NB4 (cell line): ENCODE data around the gene POT1.

Source experiments
- POLR2A ChIP-seq: IDR thresholded peaks from 2 replicates; pipeline ENCODE4 v1.6.1; 2011; ENCODE audit warnings: mild to moderate bottlenecking; ENCODE audit not compliant: insufficient read length; ENCODE audit errors: extremely low read depth
- TF ChIP-seq, protein P1 (sequence below): IDR thresholded peaks from one replicate; pipeline ENCODE4 v1.5.1; 2012; ENCODE audit warnings: low read depth, low read length
- TF ChIP-seq, protein P2 (sequence below): IDR thresholded peaks from 2 replicates; pipeline ENCODE4 v1.6.1; 2011; ENCODE audit warnings: low read depth, low read length

DNA sequence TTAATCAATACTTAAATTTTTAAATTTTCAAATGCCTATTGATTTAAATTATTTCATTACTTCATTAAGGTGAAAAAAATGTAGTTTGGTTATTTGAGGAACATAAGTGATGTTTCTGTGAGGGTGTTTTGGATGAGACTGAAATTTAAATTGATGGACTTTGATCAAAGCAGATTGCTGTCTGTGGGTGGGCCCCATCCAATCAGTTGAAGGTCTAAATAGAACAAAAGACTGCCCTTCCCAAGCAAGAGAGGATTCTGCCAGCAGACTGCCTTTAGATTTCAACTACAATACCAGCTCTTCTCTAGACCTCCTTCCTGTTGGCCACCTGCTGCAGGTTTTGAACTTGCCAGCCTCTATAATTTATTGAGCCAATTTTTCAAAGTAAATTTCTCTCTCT, 149.6 kb downstream of the POT1 start:
- no peak for TF ChIP-seq POLR2A
- TF ChIP-seq, protein P1, sequence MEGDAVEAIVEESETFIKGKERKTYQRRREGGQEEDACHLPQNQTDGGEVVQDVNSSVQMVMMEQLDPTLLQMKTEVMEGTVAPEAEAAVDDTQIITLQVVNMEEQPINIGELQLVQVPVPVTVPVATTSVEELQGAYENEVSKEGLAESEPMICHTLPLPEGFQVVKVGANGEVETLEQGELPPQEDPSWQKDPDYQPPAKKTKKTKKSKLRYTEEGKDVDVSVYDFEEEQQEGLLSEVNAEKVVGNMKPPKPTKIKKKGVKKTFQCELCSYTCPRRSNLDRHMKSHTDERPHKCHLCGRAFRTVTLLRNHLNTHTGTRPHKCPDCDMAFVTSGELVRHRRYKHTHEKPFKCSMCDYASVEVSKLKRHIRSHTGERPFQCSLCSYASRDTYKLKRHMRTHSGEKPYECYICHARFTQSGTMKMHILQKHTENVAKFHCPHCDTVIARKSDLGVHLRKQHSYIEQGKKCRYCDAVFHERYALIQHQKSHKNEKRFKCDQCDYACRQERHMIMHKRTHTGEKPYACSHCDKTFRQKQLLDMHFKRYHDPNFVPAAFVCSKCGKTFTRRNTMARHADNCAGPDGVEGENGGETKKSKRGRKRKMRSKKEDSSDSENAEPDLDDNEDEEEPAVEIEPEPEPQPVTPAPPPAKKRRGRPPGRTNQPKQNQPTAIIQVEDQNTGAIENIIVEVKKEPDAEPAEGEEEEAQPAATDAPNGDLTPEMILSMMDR: no peak
- TF ChIP-seq, protein P2, sequence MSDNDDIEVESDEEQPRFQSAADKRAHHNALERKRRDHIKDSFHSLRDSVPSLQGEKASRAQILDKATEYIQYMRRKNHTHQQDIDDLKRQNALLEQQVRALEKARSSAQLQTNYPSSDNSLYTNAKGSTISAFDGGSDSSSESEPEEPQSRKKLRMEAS: no peak
